ENCODE results near the gene ARID3A.
"Not testable (repeated sequence)": the region's sequence is repeated elsewhere in the genome, so short reads cannot be mapped to it uniquely, and the experiment has no call there.

ARID3A gene

GRCh38 chr19:925526-926322, at the start of gene ARID3A:
Gene ARID3A, plus strand, starts transcription at chr19:926035. Its CDS starts 3,494 bp downstream, at chr19:929529.
- peak; percentile 84 for DNase-seq

GRCh38 chr19:876089-876488, 49.7 kb upstream of the ARID3A start:
- no peak for DNase-seq

- no peak for DNase-seq
These were observed 49.0 kb upstream of the ARID3A start for GRCh38 chr19:876780-877314.

GRCh38 chr19:877992-878660, 47.7 kb upstream of the ARID3A start:
- not testable (repeated sequence) for DNase-seq

- DNase-seq: not testable (repeated sequence)
These were observed 46.9 kb upstream of the ARID3A start for GRCh38 chr19:878751-879561.

- no peak for DNase-seq
These were observed 46.0 kb upstream of the ARID3A start for GRCh38 chr19:879711-880438.

GRCh38 chr19:881385-882071, 44.3 kb upstream of the ARID3A start:
- no peak for DNase-seq

GRCh38 chr19:882871-883497, 42.9 kb upstream of the ARID3A start:
- DNase-seq: no peak

- DNase-seq: no peak
These were observed 42.1 kb upstream of the ARID3A start for GRCh38 chr19:883661-884211.

GRCh38 chr19:884420-885211, 41.2 kb upstream of the ARID3A start:
- no peak for DNase-seq

- DNase-seq: no peak
These were observed 40.2 kb upstream of the ARID3A start for GRCh38 chr19:885536-886224.

- no peak for DNase-seq
These were observed 38.8 kb upstream of the ARID3A start for GRCh38 chr19:887072-887471.

GRCh38 chr19:887599-887998, 38.2 kb upstream of the ARID3A start:
- no peak for DNase-seq

- DNase-seq: no peak
These were observed 37.1 kb upstream of the ARID3A start for GRCh38 chr19:888581-889385.

GRCh38 chr19:889662-890295, 36.1 kb upstream of the ARID3A start:
- DNase-seq: no peak

- no peak for DNase-seq
These were observed 35.0 kb upstream of the ARID3A start for GRCh38 chr19:890831-891230.

GRCh38 chr19:891421-892200, 34.2 kb upstream of the ARID3A start:
- DNase-seq: not testable (repeated sequence)
